ENCODE data around the gene C7. TPM values are rescaled to one million over a fixed set of nuclear protein-coding genes. Genes with fewer than 3 reads are reported as not detected.

The C7 gene
- total RNA-seq, 1 experiment from 2014 or later = 0.74 TPM

GRCh38 chr5:40962207-40962955 lies 53.1 kb downstream of the C7 start:
- Histone ChIP-seq H3K4me3 (replicated peaks in 1 of 2; ENCODE audit: low read depth in 1 of 2, low read length in 2 of 2) (no peak overlapping the region), H3K27ac (ENCODE audit: low read depth, low read length) (no peak overlapping the region), H3K4me1 (ENCODE audit: control insufficient read depth in 1 of 2, insufficient read depth in 2 of 2, low read length in 2 of 2) (peaks cover 0 to 8% of the 10 kb centered on the region in 2 experiments; a peak in 1 of 4 replicates), H3K9ac (ENCODE audit: low read length) (no peak overlapping the region), H3K9me3 (ENCODE audit: control insufficient read depth in 1 of 2, insufficient read depth in 1 of 2, low read depth in 1 of 2, low read length in 2 of 2) (no peaks in the 10 kb centered on the region), H3K79me2 (ENCODE audit: insufficient read depth, low read length) (no peaks in the 10 kb centered on the region), H2AFZ (ENCODE audit: low read depth, low read length, poor library complexity, severe bottlenecking) (no peak overlapping the region), H4K20me1 (ENCODE audit: insufficient read depth) (no peaks in the 10 kb centered on the region), H3K36me3 (ENCODE audit: control insufficient read depth in 1 of 2, insufficient read depth in 2 of 2, low read length in 2 of 2) (no peaks in the 10 kb centered on the region), H3K9me2 (ENCODE audit: insufficient read depth) (no peaks in the 10 kb centered on the region), H3K4me2 (ENCODE audit: low read length) (no peak overlapping the region), H3K27me3 (ENCODE audit: insufficient read depth, low read length) (no peaks in the 10 kb centered on the region)
- CTCF ChIA-PET = interaction anchor here (1.6 kb wide), 1 partner anchor 57 kb away, joined by 7 read pairs; no protein-coding TSS in a partner anchor
- POLR2A ChIA-PET = no interaction called here
- TF ChIP-seq FOSL1 (IDR thresholded peaks at IDR 0.05; ENCODE audit: low read depth) = no peak
- no peak for TF ChIP-seq ZNF274 (IDR thresholded peaks at IDR 0.05; ENCODE audit: low read depth, low read length)
- TF ChIP-seq REST (IDR thresholded peaks at IDR 0.05; ENCODE audit: low read depth) = no peak
- no peak for TF ChIP-seq SRF (IDR thresholded peaks at IDR 0.05; ENCODE audit: low read depth)
- TF ChIP-seq SP1 (IDR thresholded peaks at IDR 0.05; ENCODE audit: low read depth) = no peak
- no peak for TF ChIP-seq ZBTB33 (IDR thresholded peaks at IDR 0.05; ENCODE audit: extremely low read depth, insufficient replicate concordance, low read length)
- TF ChIP-seq CTCF (IDR thresholded peaks at IDR 0.05 in 2 of 3, conservative IDR thresholded peaks at IDR 0.05 in 1 of 3; ENCODE audit: borderline replicate concordance in 1 of 3, insufficient read depth in 1 of 3, low read depth in 2 of 3, low read length in 2 of 3) = peak in 2 of 3 experiments; percentile 4 to 15; a peak in 1 of 6 replicates
- TF ChIP-seq EGR1 (IDR thresholded peaks at IDR 0.05; ENCODE audit: low read depth) = no peak
- peak; percentile 28 for TF ChIP-seq RAD21 (IDR thresholded peaks at IDR 0.05; ENCODE audit: low read depth)
- TF ChIP-seq SIN3A (IDR thresholded peaks at IDR 0.05; ENCODE audit: low read depth) = no peak
- no peak for TF ChIP-seq POLR2A (IDR thresholded peaks at IDR 0.05; ENCODE audit: borderline replicate concordance, extremely low read depth, insufficient read depth, insufficient read length)
- no peak for TF ChIP-seq CEBPB (IDR thresholded peaks at IDR 0.05; ENCODE audit: low read depth)
- no peak for TF ChIP-seq ZFX (IDR thresholded peaks at IDR 0.05)
- no TSS peak for BruUV-seq (replicated peaks)
- RAD21 ChIA-PET (ENCODE audit: low non-redundant PET in 1 of 2, low total read pairs in 2 of 2, uncharacterized antibody in 2 of 2, unreplicated experiment in 2 of 2) = no interaction called here
- intact Hi-C loops (cut with micrococcal nuclease) = no loop called here
- ATAC-seq = peak; percentile 54; the same call in 1 of the 2 replicates
- no peak for DNase-seq (ENCODE audit: low read depth, low spot score)

Measured in HCT116 (cell line).